A549 (cell line): Measurements from ENCODE around the gene MTERF2. TPM values are rescaled to one million over a fixed set of nuclear protein-coding genes. Genes with fewer than 3 reads are reported as not detected.

Experiments used
- ATAC-seq, 2 experiments: fragments of 200-7000 bp in 1 of 2; fragments of >200 bp in 1 of 2; cut with Nextera tagmentation in 1 of 2; cut with Tn5 transposase in 1 of 2; 3 replicates each; pipeline versions ENCODE4 v1.8.0 to v1.9.1; 2018 to 2020; ENCODE audit warnings: mild to moderate bottlenecking in 1 of 2, moderate library complexity in 1 of 2
- CTCF ChIA-PET: fragments of 300-600 bp; sonication (Branson Sonifier 250); formaldehyde crosslinking; extraction: SDS; loops from one replicate; lab custom pipeline; 2021; ENCODE audit warnings: antibody characterized with exemption, inconsistent platforms; lab: Yijun Ruan, JAX
- POLR2A ChIA-PET: fragments of 350-600 bp; formaldehyde crosslinking; extraction: SDS; loops from one replicate; lab custom pipeline; 2021; ENCODE audit warnings: antibody characterized with exemption, inconsistent platforms; lab: Yijun Ruan, JAX
- DNase-seq, 2 experiments: peaks; one replicate each; pipeline versions ENCODE4 v3.0.0 to v3.0.0-alpha.2; 2011 to 2016; ENCODE audit warnings: low read depth in 1 of 2, low spot score in 1 of 2
- FAIRE-seq: peaks from 2 replicates; lab custom pipeline; 2011; peaks lifted over from hg19 to GRCh38; lab: Jason Lieb, UNC
- H3K27ac ChIP-seq, 2 experiments: fragments of >200 bp; sonication (Bioruptor Twin); formaldehyde crosslinking; 3 replicates each; pipeline ENCODE4 v1.5.1; 2016 to 2017
- H3K4me1 ChIP-seq: fragments of >200 bp; sonication (Bioruptor Twin); formaldehyde crosslinking; 3 replicates; pipeline ENCODE4 v1.6.1; 2016
- H3K4me2 ChIP-seq: fragments of >200 bp; sonication (Bioruptor Twin); formaldehyde crosslinking; 3 replicates; pipeline ENCODE4 v1.6.1; 2016
- H3K4me3 ChIP-seq: fragments of >200 bp; sonication (Bioruptor Twin); formaldehyde crosslinking; 3 replicates; pipeline ENCODE4 v1.5.1; 2016
- H3K9me3 ChIP-seq: fragments of >200 bp; sonication (Bioruptor Twin); formaldehyde crosslinking; 3 replicates; pipeline ENCODE4 v1.6.1; 2016
- EHMT2 ChIP-seq: fragments of 200-600 bp; sonication (generic); IDR thresholded peaks from 2 replicates; pipeline ENCODE4 v1.6.1; 2016; ENCODE audit warnings: antibody characterized with exemption, low read depth, mild to moderate bottlenecking, moderate library complexity
- EP300 ChIP-seq, 2 experiments: fragments of >200 bp; sonication (Bioruptor Twin); formaldehyde crosslinking; IDR thresholded peaks; 2 replicates in 1 of 2; 3 replicates in 1 of 2; pipeline ENCODE4 v1.6.1; 2016 to 2017
- ESRRA ChIP-seq: fragments of 150-350 bp; IDR thresholded peaks from 2 replicates; pipeline ENCODE4 v1.6.1; 2014; ENCODE audit warnings: mild to moderate bottlenecking, low read length, borderline replicate concordance
- FOSL2 ChIP-seq, 2 experiments: fragments of 450-650 bp in 1 of 2; fragments of >200 bp in 1 of 2; sonication (Bioruptor Twin) in 1 of 2; formaldehyde crosslinking; IDR thresholded peaks; 2 replicates each; pipeline versions ENCODE4 v1.5.0 to v1.6.1; 2016 to 2020; ENCODE audit warnings: mild to moderate bottlenecking in 1 of 2, moderate library complexity in 1 of 2
- FOXS1 ChIP-seq: fragments of 250-450 bp; sonication (Bioruptor Pico); IDR thresholded peaks from 2 replicates; pipeline ENCODE4 v1.5.0; 2020; ENCODE audit warnings: mild to moderate bottlenecking, moderate library complexity
- HDAC2 ChIP-seq: fragments of 200-600 bp; sonication (generic); IDR thresholded peaks from 2 replicates; pipeline ENCODE4 v1.6.1; 2016
- JUNB ChIP-seq: fragments of >200 bp; sonication (Bioruptor Twin); formaldehyde crosslinking; IDR thresholded peaks from 2 replicates; pipeline ENCODE4 v1.6.1; 2016
- MYC ChIP-seq: IDR thresholded peaks from 2 replicates; pipeline ENCODE4 v1.6.1; 2012; ENCODE audit warnings: mild to moderate bottlenecking, inconsistent platforms, low read length, improper control_type of control experiment, borderline replicate concordance
- NPAS2 ChIP-seq: fragments of 250-450 bp; sonication (Bioruptor Pico); IDR thresholded peaks from 2 replicates; pipeline ENCODE4 v1.8.0; 2022; ENCODE audit warnings: mild to moderate bottlenecking, moderate library complexity, borderline replicate concordance
- POLR2AphosphoS2 ChIP-seq: conservative IDR thresholded peaks from 2 replicates; pipeline ENCODE4 v1.6.1; 2012; ENCODE audit warnings: low read length, improper control_type of control experiment, inconsistent platforms
- RNF2 ChIP-seq: fragments of 200-600 bp; sonication (generic); IDR thresholded peaks from 2 replicates; pipeline ENCODE4 v1.6.1; 2016; ENCODE audit warnings: low read depth, mild to moderate bottlenecking, antibody characterized with exemption, moderate library complexity, borderline replicate concordance
- SMC3 ChIP-seq: fragments of >200 bp; sonication (Bioruptor Twin); formaldehyde crosslinking; IDR thresholded peaks from 3 replicates; pipeline ENCODE4 v1.6.1; 2018; ENCODE audit warnings: inconsistent platforms
- TP53 ChIP-seq: fragments of 250-450 bp; sonication (Bioruptor Pico); IDR thresholded peaks from 2 replicates; pipeline ENCODE4 v1.5.0; 2021; ENCODE audit warnings: mild to moderate bottlenecking, moderate library complexity
- ZC3H11A ChIP-seq: fragments of 450-650 bp; IDR thresholded peaks from 2 replicates; pipeline ENCODE4 v1.6.1; 2014; ENCODE audit warnings: antibody characterized with exemption, mild to moderate bottlenecking
- WGBS: methylation state at CpG from one replicate; pipeline ENCODE4 v1.1.6; 2017; ENCODE audit errors: missing lambda C conversion rate; 5-methylcytosine and 5-hydroxymethylcytosine counted together
- polyA plus RNA-seq, 4 experiments: library from polyadenylated mRNA; depleted of rRNA in 3 of 4; stranded (reverse); fragments of >200 nt; fragmentation: RNase III in 1 of 4; extraction: RNeasy Plus Mini Kit Qiagen cat#74134 plus additional on column Dnase treatment in 1 of 4; gene quantifications; 2 replicates in 3 of 4; 3 replicates in 1 of 4; pipeline ENCODE4 v1.2.3, GENCODE V29; 2011 to 2017
- TF ChIP-seq, protein P1 (sequence below): fragments of 250-450 bp; sonication (Bioruptor Pico); IDR thresholded peaks from 2 replicates; pipeline ENCODE4 v1.5.0; 2020; ENCODE audit warnings: low read depth, mild to moderate bottlenecking, moderate library complexity
- TF ChIP-seq, protein P2 (sequence below): fragments of 200-600 bp; sonication (generic); IDR thresholded peaks from 2 replicates; pipeline ENCODE4 v1.6.1; 2016; ENCODE audit warnings: antibody characterized with exemption, mild to moderate bottlenecking, moderate library complexity
- TF ChIP-seq, protein P3 (sequence below): fragments of 450-650 bp; IDR thresholded peaks from 2 replicates; pipeline ENCODE4 v1.6.1; 2014; ENCODE audit warnings: antibody characterized with exemption
- TF ChIP-seq, protein P4 (sequence below): IDR thresholded peaks from 2 replicates; pipeline ENCODE4 v1.6.1; 2012
- TF ChIP-seq, protein P5 (sequence below): fragments of >200 bp; sonication (Bioruptor Twin); formaldehyde crosslinking; IDR thresholded peaks from 3 replicates; pipeline ENCODE4 v1.5.1; 2016
- TF ChIP-seq, protein P6 (sequence below): fragments of 150-350 bp; IDR thresholded peaks from 2 replicates; pipeline ENCODE4 v1.6.1; 2014; ENCODE audit warnings: low read depth, mild to moderate bottlenecking, low read length

The MTERF2 gene
- polyA plus RNA-seq, 2 of the 4 experiments (the other 2 are of a cell fraction) = 13.9 to 14.5 TPM

DNA sequence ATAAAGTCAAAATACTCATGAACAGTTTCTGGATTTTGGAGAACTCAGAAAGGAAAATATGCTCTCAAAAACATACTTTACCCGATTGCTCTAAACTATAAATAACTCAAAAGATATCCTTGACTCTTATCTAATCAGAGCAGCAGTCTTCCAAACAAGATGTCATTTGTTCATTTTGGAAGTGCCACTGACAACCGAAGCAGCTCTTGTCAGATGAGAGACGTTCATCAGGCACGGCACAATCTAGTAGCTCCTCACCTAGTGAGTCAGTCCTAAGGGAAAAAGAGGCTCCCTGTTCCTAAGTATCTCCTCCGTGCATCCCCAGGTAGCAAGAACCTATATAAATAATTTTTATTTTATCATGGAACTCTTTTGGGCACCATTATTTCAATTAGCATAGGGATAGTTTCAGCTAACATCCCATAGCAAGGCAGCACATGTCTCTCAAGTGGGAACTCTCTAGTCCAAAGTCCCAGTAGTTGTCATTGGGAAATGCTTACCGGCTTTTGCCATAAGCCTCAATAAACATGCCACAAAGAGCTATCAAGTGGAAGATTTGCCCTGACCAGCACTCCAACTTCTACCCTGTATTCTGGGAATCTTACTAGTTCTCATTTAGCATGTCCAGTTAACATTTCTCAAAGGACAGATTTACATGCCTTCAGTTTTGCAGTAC, 45.3 kb downstream of the MTERF2 start:
- H3K27ac ChIP-seq = no peak overlapping the region
- FAIRE-seq = no peak
- no peak for ATAC-seq
- no peak for DNase-seq
- 70% methylated on average over 6 of the region's 6 CpGs for WGBS
- H3K4me2 ChIP-seq = no peak overlapping the region
- peaks cover 11% of the 10 kb centered on the region; the same call in 2 of the 3 replicates for H3K9me3 ChIP-seq
- H3K4me1 ChIP-seq = no peaks in the 10 kb centered on the region
- TF ChIP-seq, protein P1, sequence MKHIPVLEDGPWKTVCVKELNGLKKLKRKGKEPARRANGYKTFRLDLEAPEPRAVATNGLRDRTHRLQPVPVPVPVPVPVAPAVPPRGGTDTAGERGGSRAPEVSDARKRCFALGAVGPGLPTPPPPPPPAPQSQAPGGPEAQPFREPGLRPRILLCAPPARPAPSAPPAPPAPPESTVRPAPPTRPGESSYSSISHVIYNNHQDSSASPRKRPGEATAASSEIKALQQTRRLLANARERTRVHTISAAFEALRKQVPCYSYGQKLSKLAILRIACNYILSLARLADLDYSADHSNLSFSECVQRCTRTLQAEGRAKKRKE (CRISPR knock-in tag) = no peak
- TF ChIP-seq TP53 (CRISPR knock-in tag) (no peak), EP300 (IDR thresholded peaks at IDR 0.05) (no peak), HDAC2 (no peak), MYC (no peak), EHMT2 (no peak)
- TF ChIP-seq, protein P2, sequence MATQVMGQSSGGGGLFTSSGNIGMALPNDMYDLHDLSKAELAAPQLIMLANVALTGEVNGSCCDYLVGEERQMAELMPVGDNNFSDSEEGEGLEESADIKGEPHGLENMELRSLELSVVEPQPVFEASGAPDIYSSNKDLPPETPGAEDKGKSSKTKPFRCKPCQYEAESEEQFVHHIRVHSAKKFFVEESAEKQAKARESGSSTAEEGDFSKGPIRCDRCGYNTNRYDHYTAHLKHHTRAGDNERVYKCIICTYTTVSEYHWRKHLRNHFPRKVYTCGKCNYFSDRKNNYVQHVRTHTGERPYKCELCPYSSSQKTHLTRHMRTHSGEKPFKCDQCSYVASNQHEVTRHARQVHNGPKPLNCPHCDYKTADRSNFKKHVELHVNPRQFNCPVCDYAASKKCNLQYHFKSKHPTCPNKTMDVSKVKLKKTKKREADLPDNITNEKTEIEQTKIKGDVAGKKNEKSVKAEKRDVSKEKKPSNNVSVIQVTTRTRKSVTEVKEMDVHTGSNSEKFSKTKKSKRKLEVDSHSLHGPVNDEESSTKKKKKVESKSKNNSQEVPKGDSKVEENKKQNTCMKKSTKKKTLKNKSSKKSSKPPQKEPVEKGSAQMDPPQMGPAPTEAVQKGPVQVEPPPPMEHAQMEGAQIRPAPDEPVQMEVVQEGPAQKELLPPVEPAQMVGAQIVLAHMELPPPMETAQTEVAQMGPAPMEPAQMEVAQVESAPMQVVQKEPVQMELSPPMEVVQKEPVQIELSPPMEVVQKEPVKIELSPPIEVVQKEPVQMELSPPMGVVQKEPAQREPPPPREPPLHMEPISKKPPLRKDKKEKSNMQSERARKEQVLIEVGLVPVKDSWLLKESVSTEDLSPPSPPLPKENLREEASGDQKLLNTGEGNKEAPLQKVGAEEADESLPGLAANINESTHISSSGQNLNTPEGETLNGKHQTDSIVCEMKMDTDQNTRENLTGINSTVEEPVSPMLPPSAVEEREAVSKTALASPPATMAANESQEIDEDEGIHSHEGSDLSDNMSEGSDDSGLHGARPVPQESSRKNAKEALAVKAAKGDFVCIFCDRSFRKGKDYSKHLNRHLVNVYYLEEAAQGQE = no peak
- TF ChIP-seq, all 56 proteins: peak for 0
- H3K4me3 ChIP-seq = no peak overlapping the region
- ChIA-PET CTCF (interaction anchor here (3.4 kb wide), 1 partner anchor 23 kb away, joined by 11 read pairs; no protein-coding TSS in a partner anchor), POLR2A (no interaction called here)

DNA sequence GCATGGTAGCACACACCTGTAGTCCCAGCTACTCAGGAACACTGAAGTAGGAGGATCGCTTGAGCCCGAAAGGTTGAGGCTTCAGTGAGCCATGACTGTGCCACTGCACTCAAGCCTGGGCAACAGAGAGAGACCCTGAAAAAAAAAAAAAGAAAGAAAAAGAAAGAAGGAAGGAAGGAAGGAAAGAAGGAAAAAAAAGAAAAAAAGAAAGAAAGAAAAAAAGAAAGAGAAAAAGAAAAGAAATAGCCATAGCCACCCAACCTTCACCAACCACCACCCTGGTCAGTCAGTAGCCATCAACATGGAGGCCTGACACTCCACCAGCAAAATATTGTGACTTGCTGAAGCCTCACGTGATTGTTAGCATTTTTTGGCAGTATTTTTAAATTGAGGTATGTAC, 52.7 kb downstream of the MTERF2 start:
- no peak overlapping the region for H3K27ac ChIP-seq
- TF ChIP-seq FOXS1 (no peak), MYC (no peak), ESRRA (no peak), FOSL2 (IDR thresholded peaks at IDR 0.05) (no peak), FOSL2 (CRISPR knock-in tag; IDR thresholded peaks at IDR 0.05) (no peak), NPAS2 (CRISPR knock-in tag) (no peak), RNF2 (no peak), POLR2AphosphoS2 (no peak), SMC3 (no peak), ZC3H11A (no peak), JUNB (no peak), EP300 (IDR thresholded peaks at IDR 0.05) (no peak)
- TF ChIP-seq, protein P3, sequence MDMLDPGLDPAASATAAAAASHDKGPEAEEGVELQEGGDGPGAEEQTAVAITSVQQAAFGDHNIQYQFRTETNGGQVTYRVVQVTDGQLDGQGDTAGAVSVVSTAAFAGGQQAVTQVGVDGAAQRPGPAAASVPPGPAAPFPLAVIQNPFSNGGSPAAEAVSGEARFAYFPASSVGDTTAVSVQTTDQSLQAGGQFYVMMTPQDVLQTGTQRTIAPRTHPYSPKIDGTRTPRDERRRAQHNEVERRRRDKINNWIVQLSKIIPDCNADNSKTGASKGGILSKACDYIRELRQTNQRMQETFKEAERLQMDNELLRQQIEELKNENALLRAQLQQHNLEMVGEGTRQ = no peak
- TF ChIP-seq, protein P4, sequence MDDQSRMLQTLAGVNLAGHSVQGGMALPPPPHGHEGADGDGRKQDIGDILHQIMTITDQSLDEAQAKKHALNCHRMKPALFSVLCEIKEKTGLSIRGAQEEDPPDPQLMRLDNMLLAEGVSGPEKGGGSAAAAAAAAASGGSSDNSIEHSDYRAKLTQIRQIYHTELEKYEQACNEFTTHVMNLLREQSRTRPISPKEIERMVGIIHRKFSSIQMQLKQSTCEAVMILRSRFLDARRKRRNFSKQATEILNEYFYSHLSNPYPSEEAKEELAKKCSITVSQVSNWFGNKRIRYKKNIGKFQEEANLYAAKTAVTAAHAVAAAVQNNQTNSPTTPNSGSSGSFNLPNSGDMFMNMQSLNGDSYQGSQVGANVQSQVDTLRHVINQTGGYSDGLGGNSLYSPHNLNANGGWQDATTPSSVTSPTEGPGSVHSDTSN = no peak
- TF ChIP-seq, protein P5, sequence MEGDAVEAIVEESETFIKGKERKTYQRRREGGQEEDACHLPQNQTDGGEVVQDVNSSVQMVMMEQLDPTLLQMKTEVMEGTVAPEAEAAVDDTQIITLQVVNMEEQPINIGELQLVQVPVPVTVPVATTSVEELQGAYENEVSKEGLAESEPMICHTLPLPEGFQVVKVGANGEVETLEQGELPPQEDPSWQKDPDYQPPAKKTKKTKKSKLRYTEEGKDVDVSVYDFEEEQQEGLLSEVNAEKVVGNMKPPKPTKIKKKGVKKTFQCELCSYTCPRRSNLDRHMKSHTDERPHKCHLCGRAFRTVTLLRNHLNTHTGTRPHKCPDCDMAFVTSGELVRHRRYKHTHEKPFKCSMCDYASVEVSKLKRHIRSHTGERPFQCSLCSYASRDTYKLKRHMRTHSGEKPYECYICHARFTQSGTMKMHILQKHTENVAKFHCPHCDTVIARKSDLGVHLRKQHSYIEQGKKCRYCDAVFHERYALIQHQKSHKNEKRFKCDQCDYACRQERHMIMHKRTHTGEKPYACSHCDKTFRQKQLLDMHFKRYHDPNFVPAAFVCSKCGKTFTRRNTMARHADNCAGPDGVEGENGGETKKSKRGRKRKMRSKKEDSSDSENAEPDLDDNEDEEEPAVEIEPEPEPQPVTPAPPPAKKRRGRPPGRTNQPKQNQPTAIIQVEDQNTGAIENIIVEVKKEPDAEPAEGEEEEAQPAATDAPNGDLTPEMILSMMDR = no peak
- TF ChIP-seq, protein P6, sequence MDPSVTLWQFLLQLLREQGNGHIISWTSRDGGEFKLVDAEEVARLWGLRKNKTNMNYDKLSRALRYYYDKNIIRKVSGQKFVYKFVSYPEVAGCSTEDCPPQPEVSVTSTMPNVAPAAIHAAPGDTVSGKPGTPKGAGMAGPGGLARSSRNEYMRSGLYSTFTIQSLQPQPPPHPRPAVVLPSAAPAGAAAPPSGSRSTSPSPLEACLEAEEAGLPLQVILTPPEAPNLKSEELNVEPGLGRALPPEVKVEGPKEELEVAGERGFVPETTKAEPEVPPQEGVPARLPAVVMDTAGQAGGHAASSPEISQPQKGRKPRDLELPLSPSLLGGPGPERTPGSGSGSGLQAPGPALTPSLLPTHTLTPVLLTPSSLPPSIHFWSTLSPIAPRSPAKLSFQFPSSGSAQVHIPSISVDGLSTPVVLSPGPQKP = no peak
- TF ChIP-seq, all 56 proteins: peak for 0
- ChIA-PET CTCF (no interaction called here), POLR2A (no interaction called here)
- WGBS = 68% methylated on average over 3 of the region's 3 CpGs
- ATAC-seq = no peak
- H3K4me1 ChIP-seq = no peaks in the 10 kb centered on the region
- H3K4me2 ChIP-seq = no peak overlapping the region
- no peak for FAIRE-seq
- no peak for DNase-seq
- H3K4me3 ChIP-seq = no peak overlapping the region
- H3K9me3 ChIP-seq = no peaks in the 10 kb centered on the region; the same call in 2 of the 3 replicates
